Coronary artery (tissue), 2 donors: ENCODE data around the gene ZP3.
"Not testable (repeated sequence)": the region's sequence is repeated elsewhere in the genome, so short reads cannot be mapped to it uniquely, and the experiment has no call there.

ENCODE experiments used
- DNase-seq: peaks from one replicate; pipeline ENCODE4 v3.0.0-alpha.2; 2017; ENCODE audit warnings: low spot score
- H3K27ac ChIP-seq, 2 donors: fragments of 200-600 bp; sonication (generic); one replicate each; pipeline ENCODE4 v1.5.1; 2016 to 2019
- H3K4me3 ChIP-seq: fragments of 200-600 bp; sonication (generic); 2 replicates; pipeline ENCODE4 v1.5.1; 2016; ENCODE audit warnings: mild to moderate bottlenecking, moderate library complexity
- CTCF ChIP-seq: fragments of 200-600 bp; sonication (generic); IDR thresholded peaks from one replicate; pipeline ENCODE4 v1.5.1; 2019; ENCODE audit warnings: antibody characterized with exemption

ZP3 gene

GRCh38 chr7:76395965-76396726, 28.6 kb upstream of the ZP3 start:
- no peak overlapping the region for H3K4me3 ChIP-seq
- no peak overlapping the region for H3K27ac ChIP-seq
- no peak for DNase-seq
- no peak for TF ChIP-seq CTCF

- TF ChIP-seq CTCF, result no peak
- DNase-seq, result no peak
- H3K4me3 ChIP-seq, result peak overlapping the region; percentile 66
- H3K27ac ChIP-seq, result peak overlapping the region in 1 of 2 donors; percentile 12
Measured at GRCh38 chr7:76396864-76397263, 27.9 kb upstream of the ZP3 start.

GRCh38 chr7:76397409-76398183, 27.2 kb upstream of the ZP3 start:
- Histone ChIP-seq H3K27ac (peak overlapping the region in 1 of 2 donors; percentile 12), H3K4me3 (peak overlapping the region; percentile 66)
- no peak for TF ChIP-seq CTCF
- peak; percentile 83 for DNase-seq

GRCh38 chr7:76400248-76400647, 24.5 kb upstream of the ZP3 start:
- no peak for DNase-seq
- Histone ChIP-seq H3K27ac (no peak overlapping the region), H3K4me3 (no peak overlapping the region)
- no peak for TF ChIP-seq CTCF

GRCh38 chr7:76403097-76403496, 21.7 kb upstream of the ZP3 start:
- DNase-seq, H3K4me3 ChIP-seq: not testable (repeated sequence)
- peak overlapping the region in 1 of 2 donors; percentile 43 for H3K27ac ChIP-seq

- Histone ChIP-seq H3K4me3 (no peak overlapping the region), H3K27ac (peak overlapping the region in 1 of 2 donors; percentile 43)
- no peak for DNase-seq
- TF ChIP-seq CTCF, result no peak
Measured at GRCh38 chr7:76403780-76404494, 20.8 kb upstream of the ZP3 start.

GRCh38 chr7:76405738-76406137, 19.0 kb upstream of the ZP3 start:
- Histone ChIP-seq H3K27ac (no peak overlapping the region), H3K4me3 (no peak overlapping the region)
- DNase-seq, result no peak
- no peak for TF ChIP-seq CTCF
